K562 (cell line): Measurements from ENCODE around the gene SLC41A3. TPM values are rescaled to one million over a fixed set of nuclear protein-coding genes. Genes with fewer than 3 reads are reported as not detected.

ENCODE experiments used
- ATAC-seq: fragments of 200-7000 bp; cut with Tn5 transposase; 3 replicates; pipeline ENCODE4 v1.9.1; 2020; ENCODE audit warnings: moderate library complexity
- BruUV-seq: library from RNA; stranded (reverse); fragments of 400-500 nt; replicated peaks from 2 replicates; lab custom pipeline; 2021; lab: Mats Ljungman, UMichigan
- CTCF ChIA-PET: fragments of 300-600 bp; formaldehyde crosslinking; extraction: SDS; loops from one replicate; lab custom pipeline; 2021; ENCODE audit warnings: low intra/inter-chr PET ratio; lab: Yijun Ruan, JAX
- POLR2A ChIA-PET: fragments of 300-600, 350-650 bp; sonication (Branson Sonifier 250); formaldehyde crosslinking; extraction: SDS; loops from one replicate; lab custom pipeline; 2021; ENCODE audit warnings: antibody characterized with exemption, inconsistent platforms; lab: Yijun Ruan, JAX
- DNase-seq, 4 experiments: peaks; one replicate each; pipeline versions ENCODE4 v3.0.0 to v3.0.0-alpha.2; 2011 to 2018; ENCODE audit warnings: low spot score in 3 of 4, mixed read lengths in 3 of 4; ENCODE audit errors: extremely low read depth in 1 of 4
- FAIRE-seq: peaks from 2 replicates; lab custom pipeline; 2011; peaks lifted over from hg19 to GRCh38; lab: Jason Lieb, UNC
- H2AFZ ChIP-seq: 2 replicates; pipeline ENCODE4 v1.6.0; 2011; ENCODE audit warnings: low read depth, low read length, control low read depth, inconsistent platforms
- H3K27ac ChIP-seq: fragments of 200-600 bp; 3 replicates; pipeline ENCODE4 v1.8.0; 2011; ENCODE audit warnings: low read depth, mild to moderate bottlenecking, control low read depth, inconsistent platforms, low read length, moderate library complexity, mixed read lengths; ENCODE audit errors: extremely low read depth
- H3K27me3 ChIP-seq, 2 experiments: fragments of 300-600 bp in 1 of 2; 2 replicates in 1 of 2; 3 replicates in 1 of 2; pipeline versions ENCODE4 v1.6.0 to v1.8.0; 2011; ENCODE audit warnings: inconsistent platforms in 2 of 2, low read length in 2 of 2, mild to moderate bottlenecking in 1 of 2, mixed read lengths in 1 of 2, moderate library complexity in 1 of 2; ENCODE audit not compliant: control insufficient read depth in 2 of 2, insufficient read depth in 2 of 2
- H3K36me3 ChIP-seq: fragments of 300-600 bp; 3 replicates; pipeline ENCODE4 v1.8.0; 2011; ENCODE audit warnings: mild to moderate bottlenecking, low read length, inconsistent platforms; ENCODE audit not compliant: control insufficient read depth, insufficient read depth
- H3K4me1 ChIP-seq, 2 experiments: fragments of 200-600 bp in 1 of 2; replicated peaks in 1 of 2; 2 replicates in 1 of 2; 3 replicates in 1 of 2; pipeline versions ENCODE4 v1.5.1 to v1.8.0; 2011; ENCODE audit warnings: inconsistent platforms in 2 of 2, low read length in 2 of 2, mild to moderate bottlenecking in 1 of 2, mixed read lengths in 1 of 2, moderate library complexity in 1 of 2; ENCODE audit not compliant: control insufficient read depth in 2 of 2, insufficient read depth in 2 of 2
- H3K4me2 ChIP-seq: 2 replicates; pipeline ENCODE4 v1.6.1; 2011; ENCODE audit warnings: low read length, control low read depth, inconsistent platforms, mixed read lengths; ENCODE audit not compliant: insufficient read depth
- H3K4me3 ChIP-seq: fragments of 200-600 bp; sonication (generic), shearing (Covaris generic); 2 replicates; pipeline ENCODE4 v1.5.1; 2016; ENCODE audit warnings: control low read depth, inconsistent platforms
- H3K79me2 ChIP-seq: fragments of 200-600 bp; 3 replicates; pipeline ENCODE4 v1.8.0; 2011; ENCODE audit warnings: low read length, inconsistent platforms; ENCODE audit not compliant: control insufficient read depth, insufficient read depth
- H3K9ac ChIP-seq, 2 experiments: 2 replicates each; pipeline versions ENCODE4 v1.6.0 to v1.6.1; 2011; ENCODE audit warnings: low read depth in 2 of 2, low read length in 2 of 2, control low read depth in 1 of 2, inconsistent platforms in 1 of 2, mild to moderate bottlenecking in 1 of 2, mixed read lengths in 1 of 2; ENCODE audit not compliant: insufficient read depth in 1 of 2
- H3K9me1 ChIP-seq: one replicate; pipeline ENCODE4 v1.6.0; 2011; ENCODE audit warnings: inconsistent platforms, mild to moderate bottlenecking, low read length, moderate library complexity; ENCODE audit not compliant: control insufficient read depth, insufficient read depth
- H3K9me3 ChIP-seq: replicated peaks from 2 replicates; pipeline ENCODE4 v1.5.1; 2011; ENCODE audit warnings: low read depth, low read length, inconsistent platforms; ENCODE audit not compliant: control insufficient read depth, insufficient read depth
- H4K20me1 ChIP-seq: replicated peaks from 2 replicates; pipeline ENCODE4 v1.6.1; 2011; ENCODE audit warnings: low read length, inconsistent platforms, mixed read lengths; ENCODE audit not compliant: control insufficient read depth, insufficient read depth
- BRCA1 ChIP-seq, 2 experiments: fragments of 450-650 bp in 1 of 2; sonication (generic) in 1 of 2; formaldehyde crosslinking in 1 of 2; IDR thresholded peaks; 2 replicates each; pipeline versions ENCODE4 v1.5.0 to v1.6.1; 2017 to 2020; ENCODE audit warnings: mild to moderate bottlenecking in 1 of 2, missing genetic modification reagents in 1 of 2
- KAT7 ChIP-seq: sonication (generic); formaldehyde crosslinking; IDR thresholded peaks from 2 replicates; pipeline ENCODE4 v1.8.0; 2022; ENCODE audit warnings: missing genetic modification reagents, mild to moderate bottlenecking, borderline replicate concordance
- RHOXF2B ChIP-seq: fragments of 250-450 bp; sonication (Bioruptor Pico); conservative IDR thresholded peaks from 2 replicates; pipeline ENCODE4 v1.5.1; 2021
- SP1 ChIP-seq: sonication (generic); formaldehyde crosslinking; IDR thresholded peaks from 2 replicates; pipeline ENCODE4 v1.8.1; 2022; ENCODE audit warnings: mild to moderate bottlenecking, missing genetic modification reagents
- ZFP1 ChIP-seq: fragments of 450-650 bp; formaldehyde crosslinking; IDR thresholded peaks from 2 replicates; pipeline ENCODE4 v1.4.0; 2020; ENCODE audit warnings: mild to moderate bottlenecking, mixed read lengths
- WGBS: fragments of 100-300 bp; shearing (Covaris generic); methylation state at CpG from one replicate; pipeline ENCODE4 v1.1.6; 2016; ENCODE audit warnings: low coverage, mixed read lengths; ENCODE audit not compliant: insufficient coverage; ENCODE audit errors: missing lambda C conversion rate; 5-methylcytosine and 5-hydroxymethylcytosine counted together
- in situ Hi-C: fragments of 300-500 bp; cut with MboI; formaldehyde crosslinking; loops from 4 replicates; pipeline ENCODE4 v1.15.0; 2018; ENCODE audit warnings: inconsistent platforms, mixed read lengths
- intact Hi-C: fragments of 100-400 bp; cut with micrococcal nuclease; formaldehyde crosslinking; loops from 2 replicates; pipeline ENCODE4 v1.14.2; 2022
- polyA plus RNA-seq, 8 experiments: library from polyadenylated mRNA; depleted of rRNA in 4 of 8; stranded (reverse) in 5 of 8; unstranded in 3 of 8; fragments of >200 nt; fragmentation: Nextera tagmentation in 2 of 8; fragmentation: Illumina TruSeq in 1 of 8; extraction: Ambion mirVana in 2 of 8; extraction: Trizol in 1 of 8; gene quantifications; 2 replicates each; pipeline versions ENCODE4 v1.2.1 to v1.2.3, GENCODE V29; 2011 to 2014; ENCODE audit warnings: inconsistent platforms in 1 of 8, missing spikeins in 1 of 8
- total RNA-seq, 7 experiments: library from RNA; depleted of rRNA in 6 of 7; stranded (reverse); fragments of >200 nt in 6 of 7; fragmentation: Illumina TruSeq in 2 of 7; extraction: Trizol in 2 of 7; gene quantifications; 2 replicates each; pipeline versions ENCODE4 v1.2.1 to v1.2.3, GENCODE V29; 2011 to 2021; ENCODE audit warnings: low replicate concordance in 1 of 7
- TF ChIP-seq, protein P1 (sequence below), 2 experiments: fragments of 450-650 bp in 1 of 2; IDR thresholded peaks; 2 replicates each; pipeline ENCODE4 v1.6.1; 2011 to 2017; ENCODE audit warnings: low read depth in 2 of 2, antibody characterized with exemption in 1 of 2, borderline replicate concordance in 1 of 2, low read length in 1 of 2, mild to moderate bottlenecking in 1 of 2, mixed read lengths in 1 of 2; ENCODE audit not compliant: control insufficient read depth in 1 of 2
- TF ChIP-seq, protein P2 (sequence below), 2 experiments: fragments of 450-650 bp; IDR thresholded peaks; 2 replicates each; pipeline ENCODE4 v1.6.1; 2016

SLC41A3 gene
- total and polyA plus RNA-seq, 9 of the 15 experiments (the other 6 are each of a cell fraction or from before 2014, with no cell fraction given) = 4.1 to 20.7 (median 11.2) TPM

DNA sequence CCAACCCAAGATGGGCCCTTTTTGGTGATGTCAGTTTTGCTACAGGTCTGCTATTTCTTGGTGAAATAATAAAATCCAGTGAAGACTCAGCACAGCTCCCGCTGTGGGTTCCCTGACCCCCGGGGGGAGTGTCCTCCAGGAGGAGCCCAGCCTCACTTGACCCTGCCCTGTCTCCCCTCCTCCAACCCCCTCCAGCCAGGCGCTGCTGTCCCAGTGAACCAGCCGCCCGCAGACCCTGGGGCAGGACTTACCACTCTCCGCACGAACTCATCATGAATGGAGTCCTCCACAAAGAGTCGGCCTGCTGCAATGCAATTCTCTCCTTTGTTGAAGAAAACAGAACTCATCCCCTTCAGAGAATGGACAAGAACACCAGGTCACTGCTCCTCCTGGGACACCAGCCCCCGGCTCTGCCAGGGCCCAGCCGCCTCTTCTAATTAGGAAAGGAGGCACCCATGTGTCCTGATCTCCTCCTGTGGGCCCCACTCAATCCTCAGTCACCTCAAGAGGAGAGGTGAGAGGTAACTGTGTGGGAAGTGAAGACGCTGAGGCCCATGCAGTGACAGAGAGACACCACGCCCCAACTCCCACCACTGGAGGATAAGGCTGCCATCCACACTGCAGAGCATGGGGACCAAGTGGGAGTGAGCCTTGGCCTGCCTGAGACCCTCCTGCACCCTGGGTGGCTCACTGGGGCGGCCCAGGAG is 28.8 kb upstream of the SLC41A3 start (continued):
- TF ChIP-seq, protein P1, sequence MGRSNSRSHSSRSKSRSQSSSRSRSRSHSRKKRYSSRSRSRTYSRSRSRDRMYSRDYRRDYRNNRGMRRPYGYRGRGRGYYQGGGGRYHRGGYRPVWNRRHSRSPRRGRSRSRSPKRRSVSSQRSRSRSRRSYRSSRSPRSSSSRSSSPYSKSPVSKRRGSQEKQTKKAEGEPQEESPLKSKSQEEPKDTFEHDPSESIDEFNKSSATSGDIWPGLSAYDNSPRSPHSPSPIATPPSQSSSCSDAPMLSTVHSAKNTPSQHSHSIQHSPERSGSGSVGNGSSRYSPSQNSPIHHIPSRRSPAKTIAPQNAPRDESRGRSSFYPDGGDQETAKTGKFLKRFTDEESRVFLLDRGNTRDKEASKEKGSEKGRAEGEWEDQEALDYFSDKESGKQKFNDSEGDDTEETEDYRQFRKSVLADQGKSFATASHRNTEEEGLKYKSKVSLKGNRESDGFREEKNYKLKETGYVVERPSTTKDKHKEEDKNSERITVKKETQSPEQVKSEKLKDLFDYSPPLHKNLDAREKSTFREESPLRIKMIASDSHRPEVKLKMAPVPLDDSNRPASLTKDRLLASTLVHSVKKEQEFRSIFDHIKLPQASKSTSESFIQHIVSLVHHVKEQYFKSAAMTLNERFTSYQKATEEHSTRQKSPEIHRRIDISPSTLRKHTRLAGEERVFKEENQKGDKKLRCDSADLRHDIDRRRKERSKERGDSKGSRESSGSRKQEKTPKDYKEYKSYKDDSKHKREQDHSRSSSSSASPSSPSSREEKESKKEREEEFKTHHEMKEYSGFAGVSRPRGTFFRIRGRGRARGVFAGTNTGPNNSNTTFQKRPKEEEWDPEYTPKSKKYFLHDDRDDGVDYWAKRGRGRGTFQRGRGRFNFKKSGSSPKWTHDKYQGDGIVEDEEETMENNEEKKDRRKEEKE (IDR thresholded peaks at IDR 0.05; ENCODE audit: borderline replicate concordance in 1 of 2, control insufficient read depth in 1 of 2, low read depth in 2 of 2, low read length in 1 of 2) = no peak
- TF ChIP-seq SP1 (CRISPR knock-in tag) = no peak

GRCh38 chr3:126111566-126112475 is 27.9 kb upstream of the SLC41A3 start:
- Histone ChIP-seq H3K27ac (no peak overlapping the region), H2AFZ (no peak overlapping the region), H3K9me3 (no peaks in the 10 kb centered on the region), H3K36me3 (no peaks in the 10 kb centered on the region), H3K9ac (no peak overlapping the region), H3K4me2 (no peak overlapping the region), H3K27me3 (peaks cover 0 to 52% of the 10 kb centered on the region in 2 experiments; a peak in 2 of 5 replicates), H4K20me1 (0 out of 2 replicates have a peak, but pooled peaks cover 3% of the 10 kb centered on the region), H3K9me1 (no peaks in the 10 kb centered on the region), H3K79me2 (no peaks in the 10 kb centered on the region), H3K4me1 (no peaks in the 10 kb centered on the region), H3K4me3 (no peak overlapping the region)
- in situ Hi-C loops (no loop called here), intact Hi-C loops (no loop called here)
- no peak for DNase-seq
- ChIA-PET POLR2A (interaction anchor here (1.5 kb wide), 1 partner anchor 10 kb away, joined by 3 read pairs; no protein-coding TSS in a partner anchor), CTCF (no interaction called here)
- no peak for FAIRE-seq
- ATAC-seq = no peak
- TF ChIP-seq ZFP1 (CRISPR knock-in tag) = no peak
- TF ChIP-seq RHOXF2B = no peak
- TF ChIP-seq, protein P2, sequence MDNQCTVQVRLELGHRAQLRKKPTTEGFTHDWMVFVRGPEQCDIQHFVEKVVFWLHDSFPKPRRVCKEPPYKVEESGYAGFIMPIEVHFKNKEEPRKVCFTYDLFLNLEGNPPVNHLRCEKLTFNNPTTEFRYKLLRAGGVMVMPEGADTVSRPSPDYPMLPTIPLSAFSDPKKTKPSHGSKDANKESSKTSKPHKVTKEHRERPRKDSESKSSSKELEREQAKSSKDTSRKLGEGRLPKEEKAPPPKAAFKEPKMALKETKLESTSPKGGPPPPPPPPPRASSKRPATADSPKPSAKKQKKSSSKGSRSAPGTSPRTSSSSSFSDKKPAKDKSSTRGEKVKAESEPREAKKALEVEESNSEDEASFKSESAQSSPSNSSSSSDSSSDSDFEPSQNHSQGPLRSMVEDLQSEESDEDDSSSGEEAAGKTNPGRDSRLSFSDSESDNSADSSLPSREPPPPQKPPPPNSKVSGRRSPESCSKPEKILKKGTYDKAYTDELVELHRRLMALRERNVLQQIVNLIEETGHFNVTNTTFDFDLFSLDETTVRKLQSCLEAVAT (IDR thresholded peaks at IDR 0.05) = no peak
- TF ChIP-seq BRCA1 (IDR thresholded peaks at IDR 0.05) = no peak
- TF ChIP-seq BRCA1 (CRISPR knock-in tag; IDR thresholded peaks at IDR 0.05) = no peak
- TF ChIP-seq KAT7 (CRISPR knock-in tag) = no peak
- 3% methylated on average over 12 of the region's 18 CpGs for WGBS
- no TSS peak for BruUV-seq
